Stimulated activated CD4-positive, alpha-beta T cell treated with anti-CD3 and anti-CD28 coated beads, Interleukin-2, amount 100 ng/mL, for 24 hours (primary cell): Measurements from ENCODE around the gene NKTR.
"Not testable (repeated sequence)": the region's sequence is repeated elsewhere in the genome, so short reads cannot be mapped to it uniquely, and the experiment has no call there.

Experiments used
- DNase-seq, 2 donors: peaks; one replicate each; pipeline ENCODE4 v3.0.0-alpha.2; 2020

NKTR gene

DNA sequence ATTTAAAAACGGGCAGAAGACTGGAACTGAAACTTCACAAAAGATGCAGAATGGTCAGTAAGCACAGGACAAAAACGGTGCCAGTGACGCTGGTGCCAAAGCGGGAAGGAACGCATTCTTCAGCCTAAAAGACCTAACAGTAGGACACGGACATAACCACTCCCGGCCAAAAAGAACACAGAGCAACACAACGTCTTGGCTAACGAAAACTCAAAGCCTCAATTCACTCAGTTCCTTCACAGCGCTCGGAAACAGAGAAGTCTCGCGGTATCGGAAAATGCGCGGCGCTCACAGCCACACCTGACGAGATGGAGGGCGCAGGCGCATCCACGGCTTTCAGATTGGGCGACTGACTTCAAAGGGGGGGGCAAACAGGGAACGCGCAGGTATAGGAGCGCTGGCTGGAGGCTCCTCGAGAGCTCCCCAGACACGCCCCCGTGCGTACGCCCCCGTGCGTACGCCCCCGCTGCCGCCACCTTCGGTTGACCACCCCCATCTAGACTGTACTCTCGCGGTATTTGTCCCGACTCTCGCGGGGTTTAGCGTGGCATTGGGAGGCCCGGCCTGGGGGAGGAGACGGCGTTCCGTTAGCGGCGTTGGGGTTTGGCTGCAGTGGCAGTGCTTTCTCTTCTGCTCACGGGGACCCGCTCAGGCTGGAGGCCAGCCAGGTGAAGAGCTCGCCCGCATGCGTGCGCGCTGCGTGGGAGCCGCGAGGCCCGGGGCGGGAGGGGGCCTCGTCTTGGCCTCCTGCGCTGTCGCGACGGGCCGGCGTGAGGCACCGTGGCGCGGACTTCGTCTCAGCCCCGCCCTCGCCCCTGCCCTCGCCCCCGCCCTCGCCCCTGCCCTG is at the start of gene NKTR:
TSS of gene NKTR (plus strand) at position 576 of the 847 bp plus-strand sequence. CDS start 321 bp downstream, outside the sequence.
- DNase-seq, result peak; percentile 99 to 100

DNA sequence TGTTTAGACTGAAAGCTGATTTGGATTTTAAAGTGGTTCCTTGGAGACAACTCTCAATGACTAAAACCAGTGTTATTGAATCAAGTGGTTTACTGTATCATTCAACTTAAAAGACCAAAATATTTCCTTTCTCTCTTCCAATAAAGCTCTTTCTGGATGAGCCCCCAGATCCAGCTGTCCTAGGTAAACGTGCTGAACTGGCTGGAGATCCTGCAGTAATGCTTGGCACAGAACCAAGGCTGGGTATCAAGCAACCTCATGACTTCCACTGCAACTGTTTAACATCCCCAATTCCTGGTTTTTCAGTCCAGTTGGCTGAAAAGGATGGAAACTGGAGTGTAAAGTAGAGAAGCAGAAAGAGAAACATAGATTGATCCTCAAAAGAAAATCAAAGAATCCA is 47.7 kb upstream of the NKTR start:
- no peak for DNase-seq

DNA sequence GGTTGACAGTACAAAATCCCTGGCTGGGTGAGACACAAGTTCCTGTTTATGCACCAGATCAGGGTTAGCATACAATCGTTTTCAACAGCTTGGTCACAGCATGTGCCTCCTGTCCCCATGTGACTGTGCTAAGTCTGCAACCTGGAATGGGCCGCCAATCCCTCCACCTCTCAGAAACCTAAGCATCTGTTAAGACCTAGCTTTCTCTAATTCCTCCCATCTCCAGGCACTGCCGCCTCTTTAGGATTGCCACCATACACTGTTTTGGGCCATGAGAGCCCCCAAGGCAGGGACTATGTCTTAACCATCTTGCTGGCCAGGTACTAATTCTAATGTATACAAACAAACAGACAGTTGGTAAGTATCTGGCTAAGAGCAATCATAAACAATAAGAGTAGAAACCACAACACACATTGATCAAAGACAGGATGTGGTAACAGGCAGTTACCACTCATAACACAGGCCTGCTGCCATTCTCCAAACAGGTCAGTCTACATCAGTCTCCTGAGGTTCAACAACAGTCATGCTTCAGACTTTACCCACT is 44.3 kb upstream of the NKTR start:
- DNase-seq, result no peak

DNA sequence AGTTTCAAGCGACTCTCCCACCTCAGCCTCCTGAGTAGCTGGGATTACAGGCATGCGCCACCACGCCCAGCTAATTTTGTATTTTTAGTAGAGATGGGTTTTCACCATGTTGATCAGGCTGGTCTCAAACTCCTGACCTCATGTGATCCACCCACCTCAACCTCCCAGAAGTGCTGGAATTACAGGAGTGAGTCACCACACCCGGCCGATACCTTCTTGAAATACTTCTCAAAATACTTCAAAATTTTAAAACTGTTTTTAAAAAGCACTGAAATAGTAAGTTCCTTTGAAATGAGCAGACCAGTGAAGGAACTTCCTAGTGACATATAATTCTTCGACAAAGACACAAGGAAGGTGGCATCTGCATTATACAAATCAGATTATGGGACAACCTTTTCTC is 43.7 kb upstream of the NKTR start:
- not testable (repeated sequence) for DNase-seq

DNA sequence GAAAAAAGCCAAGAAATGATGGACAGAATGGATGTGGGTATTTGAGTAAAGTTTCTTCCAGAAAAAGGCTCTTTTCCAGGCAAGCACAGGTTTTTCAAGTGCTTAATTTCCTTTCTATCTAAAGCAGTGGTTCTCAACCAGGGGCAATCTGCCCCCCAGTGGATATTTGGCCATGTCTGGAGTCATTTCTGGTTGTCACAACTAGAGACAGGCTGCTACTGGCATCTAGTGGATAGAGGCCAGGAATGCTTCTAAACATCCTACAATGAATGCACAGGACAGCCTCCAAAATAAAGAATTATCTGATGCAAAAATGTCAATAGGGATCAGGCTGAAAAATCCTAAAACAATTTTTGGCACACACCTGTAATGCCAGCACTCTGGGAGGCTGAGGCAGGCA is 42.6 kb upstream of the NKTR start:
- no peak for DNase-seq

DNA sequence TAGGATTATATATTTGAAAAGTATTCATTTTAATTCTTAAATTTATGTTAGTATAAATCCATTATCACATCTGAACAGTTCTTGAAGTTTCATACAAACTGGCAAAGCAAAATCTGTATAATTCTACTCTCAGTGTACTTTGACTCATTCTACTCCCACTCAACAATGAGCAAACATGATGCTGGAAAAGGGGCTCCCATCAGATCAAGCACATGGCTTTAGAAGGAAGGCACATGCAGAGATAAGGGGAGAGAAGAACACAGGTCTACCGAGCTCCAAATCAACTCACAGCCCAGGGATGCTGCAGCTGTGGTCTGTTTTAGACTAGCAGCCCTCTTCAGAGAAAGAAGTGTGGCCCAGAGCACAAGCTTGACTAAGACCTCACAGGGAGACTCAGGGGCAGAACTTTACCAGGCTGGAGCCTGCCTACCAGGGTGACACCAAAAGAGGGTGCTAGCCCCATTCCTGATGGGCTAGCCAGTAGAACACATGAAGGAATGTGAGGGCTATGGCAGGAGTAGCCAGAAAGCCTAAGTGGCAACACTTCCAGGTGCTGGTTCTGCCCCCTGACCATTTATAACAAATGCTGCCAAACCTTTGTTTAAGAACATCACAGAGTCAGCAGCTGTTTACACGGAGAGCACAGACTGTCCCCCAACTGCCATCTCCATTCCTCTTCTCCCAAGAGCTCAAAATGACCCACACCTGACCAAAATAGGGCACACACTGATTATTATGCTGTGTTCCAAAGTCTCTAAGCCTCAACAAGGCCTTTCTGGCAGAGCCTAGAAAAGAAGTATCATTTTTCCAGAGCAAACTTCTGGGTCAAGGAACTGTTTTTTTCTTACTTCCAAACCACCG is 38.2 kb upstream of the NKTR start:
- DNase-seq, result no peak

DNA sequence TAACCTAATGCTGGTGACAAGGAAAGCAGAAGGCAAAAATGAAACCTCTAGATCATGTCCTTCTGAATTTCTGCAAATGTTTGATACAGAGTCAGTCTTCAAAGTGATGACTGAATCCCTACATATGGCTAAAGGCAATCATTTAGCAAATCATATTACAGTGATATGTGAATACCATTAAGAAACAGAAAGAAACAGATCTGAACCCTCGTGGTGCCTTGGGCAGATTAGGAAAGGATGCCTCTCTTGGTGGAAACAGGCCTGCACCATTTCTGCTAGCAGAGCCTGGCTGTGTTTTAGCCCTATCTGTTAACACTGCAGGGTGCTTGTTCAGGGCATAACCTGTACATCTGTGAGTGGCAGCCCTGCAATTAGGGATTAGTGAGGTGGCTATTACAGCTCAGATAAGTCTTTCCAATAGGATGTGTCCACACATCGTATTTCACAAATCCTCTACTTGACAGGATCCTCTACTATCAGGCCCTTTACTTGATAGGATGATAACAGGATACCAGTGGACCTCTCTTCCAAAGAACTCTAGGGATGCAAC is 30.8 kb upstream of the NKTR start:
- no peak for DNase-seq

DNA sequence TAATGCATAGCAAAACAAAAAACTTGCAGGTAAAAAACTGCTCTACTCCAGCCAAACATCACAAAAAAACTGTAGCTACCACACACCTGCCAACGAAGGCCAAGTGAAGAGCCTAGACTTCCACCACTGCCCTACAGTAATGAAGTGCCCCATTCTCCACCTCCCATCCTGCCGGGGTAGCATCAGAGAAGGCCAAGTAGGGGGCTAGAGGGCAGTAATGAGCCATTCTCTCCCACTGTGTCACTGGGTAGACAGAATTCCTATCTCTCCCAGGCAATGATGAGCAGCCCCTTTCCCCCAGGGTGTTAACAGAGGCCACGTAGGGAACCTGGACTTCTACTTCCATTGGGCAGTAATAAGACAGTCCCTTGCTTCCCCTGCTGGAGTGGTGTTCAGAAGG is 28.2 kb upstream of the NKTR start:
- peak; percentile 26 to 32 for DNase-seq

DNA sequence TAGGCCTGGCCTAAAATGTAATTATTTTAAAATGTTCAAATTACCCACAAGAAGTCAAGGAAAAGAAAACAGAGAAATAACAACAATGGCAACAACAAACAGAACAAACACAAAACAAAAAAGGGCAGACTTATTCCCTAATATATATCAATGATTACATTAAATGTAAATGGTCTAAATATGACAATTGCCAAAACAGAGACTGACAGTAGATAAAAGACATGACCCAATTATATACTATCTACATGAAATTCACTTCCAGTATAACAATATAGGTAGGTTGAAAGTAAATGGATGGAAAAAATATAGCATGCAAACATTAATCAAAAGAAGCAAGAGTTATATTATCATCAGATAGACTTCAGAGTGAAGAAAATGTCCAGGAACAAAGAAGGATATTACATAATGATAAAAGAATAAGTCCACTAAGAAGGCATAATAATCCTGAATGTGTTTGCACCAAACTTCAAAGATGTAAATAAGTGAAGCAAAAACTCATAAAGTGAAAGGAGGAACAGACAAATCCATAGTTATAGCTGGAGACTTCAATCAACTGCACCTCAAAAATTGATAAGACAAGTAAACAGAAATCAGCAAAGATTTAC is 25.2 kb upstream of the NKTR start:
- DNase-seq, result no peak

DNA sequence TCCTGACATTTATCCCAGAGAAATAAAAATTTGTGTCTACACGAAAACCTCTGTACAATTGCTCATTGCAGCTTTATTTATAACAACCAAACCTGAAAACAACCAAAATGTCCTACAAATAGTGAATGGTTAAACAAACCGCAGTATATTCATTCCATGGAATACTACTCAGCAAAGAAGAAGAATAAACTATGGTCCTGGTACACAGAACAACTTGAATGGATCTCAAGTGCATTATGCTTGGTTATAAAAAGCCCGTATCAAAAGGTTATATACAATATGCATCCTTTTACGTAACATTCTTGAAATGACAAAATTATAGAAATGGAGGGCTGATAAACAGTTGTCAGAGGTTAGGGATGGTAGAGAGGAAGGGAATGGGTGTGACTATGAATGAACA is 22.4 kb upstream of the NKTR start:
- DNase-seq, result no peak

DNA sequence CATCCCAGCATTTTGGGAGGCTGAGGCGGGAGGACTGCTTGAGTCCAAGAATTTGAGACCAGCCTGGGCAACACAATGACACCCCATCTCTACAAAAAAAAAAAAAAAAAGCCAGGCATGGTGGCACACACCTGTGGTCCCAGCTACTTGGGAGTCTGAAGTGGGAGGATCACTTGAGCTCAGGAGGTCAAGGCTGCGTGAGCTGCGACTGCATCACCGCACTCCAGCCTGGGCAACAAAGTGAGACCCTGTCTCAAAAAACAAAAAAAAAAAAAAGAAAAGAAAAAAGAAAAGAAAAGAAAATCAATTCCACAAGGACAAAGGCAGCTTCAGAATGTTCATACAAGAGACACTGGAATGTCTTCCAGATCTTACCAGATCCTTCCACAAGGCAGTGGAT is 21.1 kb upstream of the NKTR start:
- DNase-seq, result not testable (repeated sequence)

DNA sequence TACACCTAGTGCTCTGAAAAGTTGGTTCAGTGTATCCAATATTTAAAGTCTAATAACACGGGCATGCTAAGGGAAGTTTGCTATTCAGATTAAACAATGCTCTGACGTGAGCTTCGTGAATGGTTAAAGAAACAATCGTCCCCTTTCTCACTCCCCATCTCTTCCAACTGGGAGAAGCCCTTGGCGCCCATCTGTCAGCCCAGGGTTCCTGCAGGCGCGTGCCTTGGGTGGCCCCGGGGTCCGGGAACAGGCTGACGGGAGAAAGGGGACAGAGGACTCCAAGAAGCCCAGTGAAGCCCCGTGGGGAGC is 19.1 kb upstream of the NKTR start:
- DNase-seq, result no peak

DNA sequence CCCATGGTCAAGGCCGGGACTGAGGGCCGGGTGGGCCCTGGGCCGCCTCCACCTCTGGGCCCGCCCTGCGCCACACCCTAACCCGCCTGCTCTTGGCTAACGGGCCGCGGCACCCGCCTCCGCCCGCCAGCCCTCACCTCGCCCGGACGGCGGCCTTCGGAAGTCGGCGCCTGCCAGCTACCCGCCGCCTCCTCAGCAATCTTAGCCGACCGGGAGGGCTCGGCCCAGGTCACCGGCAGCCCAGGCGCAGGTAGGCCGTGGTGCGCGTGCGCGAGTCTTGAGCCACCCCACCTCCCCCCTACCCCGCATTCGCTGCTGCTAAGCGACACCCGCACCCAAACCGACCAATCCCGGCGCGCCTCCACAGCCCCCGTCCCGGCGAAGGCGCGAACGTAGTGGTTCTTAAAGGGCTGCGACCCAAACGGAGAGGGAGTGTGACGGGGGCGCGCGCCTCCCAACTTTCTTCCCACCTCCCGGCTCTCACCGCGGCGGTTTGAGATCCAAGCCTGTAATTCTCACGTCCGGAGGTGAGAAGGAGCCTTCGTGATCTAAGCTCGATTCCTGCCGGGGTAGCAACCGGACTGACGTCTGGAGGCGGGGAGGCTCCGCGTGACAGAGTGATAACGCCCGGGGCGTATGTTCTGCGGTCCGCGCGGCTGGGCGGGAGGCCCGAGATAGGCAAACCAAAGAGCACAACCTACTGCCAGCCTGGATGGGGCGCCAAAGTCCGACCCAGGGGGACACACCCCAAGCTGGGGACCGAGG is 18.6 kb upstream of the NKTR start, which contains the start of gene SEC22C:
TSS of gene SEC22C (minus strand) at position 259 of the 765 bp plus-strand sequence. CDS start 12,921 bp downstream, outside the sequence.
- DNase-seq, result peak; percentile 96

DNA sequence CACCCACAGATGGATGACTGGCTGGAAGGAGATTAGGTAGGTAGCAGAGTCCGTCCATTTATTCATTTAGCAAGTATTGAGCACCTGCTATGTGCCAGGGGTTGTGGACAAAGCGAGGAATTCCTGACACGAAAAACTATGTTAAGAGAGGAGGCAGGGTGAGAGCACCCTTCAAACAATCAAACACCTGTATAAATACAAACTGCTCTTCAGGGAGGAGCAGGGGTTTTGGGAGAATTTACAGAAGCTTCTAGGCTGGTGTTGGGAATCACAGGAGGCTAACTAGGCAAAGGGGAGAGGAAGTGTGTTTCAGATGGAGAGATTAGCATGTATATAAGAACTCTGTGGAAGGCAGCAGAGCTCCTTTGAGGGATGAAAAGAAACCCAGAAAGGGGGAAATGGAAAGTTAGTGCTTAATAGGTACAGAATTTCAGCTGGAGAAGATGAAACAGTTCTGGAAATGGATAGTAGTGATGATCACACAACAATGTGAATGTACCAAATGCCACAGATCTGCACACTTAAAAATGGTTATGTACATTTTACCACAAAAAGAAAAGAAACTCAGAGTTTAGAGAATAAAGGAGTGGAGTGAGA is 17.9 kb upstream of the NKTR start:
- DNase-seq, result no peak

DNA sequence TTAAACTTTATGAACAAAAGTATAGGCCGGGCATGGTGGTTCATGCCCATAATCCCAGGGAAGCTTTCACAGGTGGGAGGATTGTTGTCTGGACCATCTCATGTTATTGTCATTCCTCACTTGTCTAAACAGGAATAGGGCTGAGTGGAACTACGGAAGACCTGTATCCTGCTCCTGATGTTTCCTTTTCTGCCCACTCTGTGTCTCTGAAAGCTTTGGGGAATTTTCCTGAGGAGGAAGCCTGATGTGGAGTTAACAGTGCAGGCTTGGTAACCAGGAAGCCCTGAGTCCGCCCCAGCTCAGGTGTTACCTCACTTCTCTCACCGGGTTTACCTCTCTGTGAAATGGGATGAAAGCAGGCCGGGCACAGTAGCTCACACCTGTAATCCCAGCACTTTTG is 11.9 kb upstream of the NKTR start:
- no peak for DNase-seq

DNA sequence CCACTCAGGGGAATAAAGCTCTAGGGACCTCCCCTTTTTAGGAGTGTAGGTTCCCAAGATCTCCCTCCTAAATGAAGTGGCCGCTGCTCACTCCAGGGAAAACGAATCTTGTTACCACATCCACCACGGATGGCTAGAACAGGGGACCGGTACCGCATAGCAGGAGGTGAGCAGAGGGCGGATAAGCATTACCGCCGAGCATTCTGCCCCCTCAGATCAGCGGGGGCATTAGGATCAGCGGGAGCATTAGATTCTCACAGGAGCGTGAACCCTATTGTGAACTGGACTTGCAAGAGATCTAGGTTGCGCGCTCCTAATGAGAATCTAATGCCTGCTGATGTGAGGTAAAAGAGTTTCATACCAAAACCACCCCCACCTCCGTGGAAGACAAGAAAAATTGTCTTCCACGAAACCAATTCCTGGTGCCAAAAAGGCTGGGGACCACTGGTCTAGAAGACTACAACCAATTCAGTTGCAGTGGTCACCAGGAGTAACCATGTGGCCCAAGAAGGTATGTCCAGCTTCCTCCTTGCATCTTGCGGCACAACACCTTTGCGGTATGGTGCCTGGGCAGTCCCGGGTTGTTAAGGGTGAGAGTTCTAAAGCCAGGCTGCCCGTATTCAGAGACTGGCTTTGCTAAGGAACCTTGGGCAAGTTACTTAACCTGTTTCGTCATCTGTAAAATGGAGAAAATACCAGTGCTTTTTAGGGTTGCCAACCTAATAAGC is 10.9 kb upstream of the NKTR start:
- no peak for DNase-seq

DNA sequence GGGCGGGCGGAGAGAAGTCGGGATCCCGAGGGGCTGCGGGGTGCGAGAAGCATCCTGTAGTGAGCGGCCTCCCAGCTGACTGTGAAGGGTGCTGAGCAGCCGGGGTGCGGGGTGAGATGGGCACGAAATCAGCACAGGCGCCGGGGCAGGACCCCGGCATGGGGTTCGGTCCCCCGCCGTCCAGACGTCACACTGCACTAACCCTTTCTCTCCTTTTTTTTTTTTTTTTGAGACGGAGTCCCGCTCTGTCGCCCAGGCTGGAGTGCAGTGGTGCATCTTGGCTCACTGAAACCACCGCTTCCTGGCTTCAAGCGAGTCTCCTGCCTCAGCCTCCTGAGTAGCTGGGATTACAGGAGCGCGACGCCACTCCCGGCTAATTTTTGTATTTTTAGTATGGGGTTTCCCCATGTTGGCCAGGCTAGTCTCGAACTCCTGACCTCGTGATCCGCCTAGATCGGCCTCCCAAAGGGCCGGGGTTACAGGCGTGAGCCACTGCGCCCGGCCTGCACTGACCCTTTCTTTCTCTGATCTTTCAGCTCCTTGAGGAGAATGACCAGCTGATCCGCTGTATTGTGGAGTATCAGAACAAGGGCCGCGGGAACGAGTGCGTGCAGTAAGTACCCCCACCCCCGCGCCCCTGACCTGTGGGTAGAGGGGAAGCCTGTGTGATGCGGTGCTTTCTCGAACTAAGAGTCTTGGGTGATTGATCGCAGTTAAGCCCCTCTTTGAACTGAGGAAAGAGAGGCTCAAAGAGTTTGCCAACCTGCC is 9.3 kb upstream of the NKTR start:
- peak in 1 of 2 donors; percentile 14 for DNase-seq

DNA sequence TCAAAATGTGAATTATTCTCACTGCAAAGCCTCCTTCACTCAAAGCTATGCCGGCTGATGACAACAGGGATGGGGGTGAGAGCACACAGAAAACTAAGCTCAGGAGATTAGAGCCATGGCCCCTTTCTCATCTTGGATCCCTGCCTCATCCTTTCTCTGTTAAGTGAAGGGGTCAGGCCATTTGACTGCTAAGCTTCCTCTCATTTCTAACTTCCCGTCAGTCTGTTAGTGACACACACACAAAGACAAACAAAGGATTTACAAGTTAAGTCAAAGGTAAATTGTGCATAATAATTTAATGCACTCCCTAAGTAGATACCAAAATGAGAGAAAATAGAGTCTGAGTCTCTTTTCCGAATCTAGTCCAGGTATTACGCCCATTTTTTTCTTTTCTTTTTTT is 8.7 kb upstream of the NKTR start:
- no peak for DNase-seq

DNA sequence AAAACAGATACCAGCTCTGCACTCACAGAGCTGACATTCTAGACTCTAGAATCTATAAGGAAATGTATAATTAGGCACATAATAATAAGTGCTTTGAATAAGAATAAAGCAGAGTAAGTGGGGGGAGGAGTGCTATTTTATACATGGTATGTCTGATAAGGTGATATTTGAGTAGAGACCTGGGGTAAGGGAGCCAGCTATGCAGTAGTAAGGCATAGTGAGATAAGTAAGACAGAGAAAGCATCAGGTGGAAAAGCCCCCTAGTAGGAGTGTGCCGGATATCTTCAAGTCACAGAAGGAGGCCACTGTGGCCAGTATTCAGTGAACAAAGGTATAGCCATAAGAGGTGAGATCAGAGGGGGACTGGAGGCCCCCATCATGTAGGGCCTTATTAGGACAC is 6.9 kb upstream of the NKTR start:
- DNase-seq, result no peak

DNA sequence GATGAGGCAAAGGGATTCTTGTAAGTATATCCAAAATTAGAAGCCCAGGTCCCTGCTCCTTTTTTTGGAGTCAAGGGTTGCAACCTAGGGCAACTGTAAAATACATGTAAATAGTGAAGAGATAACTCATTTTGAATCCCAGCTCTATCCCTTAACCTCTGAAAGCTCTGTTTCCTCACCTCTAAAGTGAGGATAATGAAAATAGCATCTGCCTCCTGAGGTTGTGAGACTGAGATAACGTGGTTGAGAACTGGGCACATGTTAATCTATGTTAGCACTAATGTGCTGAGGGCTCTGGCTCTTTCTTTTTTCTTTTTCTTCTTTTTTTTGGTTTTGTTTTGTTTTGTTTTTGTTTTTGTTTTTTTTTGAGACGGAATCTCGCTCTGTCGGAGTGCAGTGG is 4.8 kb upstream of the NKTR start:
- no peak for DNase-seq
